ENCODE data around the gene UCP2.

Gene UCP2

DNA sequence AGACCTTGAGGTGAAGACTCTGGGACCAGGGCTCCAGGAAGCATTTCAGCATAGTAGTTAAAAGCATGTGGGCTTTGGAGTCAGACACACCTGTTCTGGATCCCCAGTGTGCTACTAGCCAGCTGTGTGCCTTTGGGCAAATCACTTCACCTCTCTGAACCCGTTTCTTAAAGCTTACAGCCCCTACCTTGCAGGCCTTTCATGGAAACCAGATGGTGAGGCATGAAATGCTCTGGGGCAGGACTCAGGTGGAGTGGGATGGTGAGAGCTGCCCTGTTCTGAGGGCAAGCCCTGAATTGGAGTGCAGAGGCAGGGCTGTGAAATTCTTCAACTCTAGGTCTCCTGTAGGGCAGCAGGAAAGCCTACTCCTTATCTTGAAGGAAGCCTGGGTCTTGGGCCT is 10.5 kb downstream of the UCP2 start:
- no peak for DNase-seq (ENCODE audit: low read depth in 2 of 2)

DNA sequence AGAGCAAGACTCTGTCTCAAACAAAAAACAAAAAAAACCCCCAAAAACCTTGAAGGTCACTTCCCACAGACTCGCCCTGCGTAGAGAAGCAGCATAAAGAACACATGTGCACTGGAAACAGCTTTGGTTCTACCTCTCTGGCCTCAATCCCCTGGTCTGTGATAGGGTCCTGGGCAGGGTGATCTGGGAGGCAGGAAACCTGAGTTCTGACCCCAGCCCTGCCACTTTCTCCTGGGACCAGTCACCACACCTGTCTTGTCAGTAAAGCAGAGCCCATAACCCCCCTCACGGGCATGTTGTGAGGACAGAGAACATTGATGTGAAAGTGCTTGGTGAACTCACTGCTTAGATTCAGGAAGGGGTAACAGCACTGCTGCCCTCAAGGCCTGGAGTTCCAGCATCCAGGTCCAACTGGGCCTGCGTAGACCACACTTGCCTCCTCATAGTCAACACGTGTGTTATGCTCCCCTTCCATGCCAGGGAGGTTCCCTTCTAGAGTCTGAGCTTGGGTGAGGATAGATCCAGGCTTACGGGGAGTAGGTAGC is 11.4 kb downstream of the UCP2 start:
- no peak for DNase-seq (ENCODE audit: low read depth in 2 of 2)

DNA sequence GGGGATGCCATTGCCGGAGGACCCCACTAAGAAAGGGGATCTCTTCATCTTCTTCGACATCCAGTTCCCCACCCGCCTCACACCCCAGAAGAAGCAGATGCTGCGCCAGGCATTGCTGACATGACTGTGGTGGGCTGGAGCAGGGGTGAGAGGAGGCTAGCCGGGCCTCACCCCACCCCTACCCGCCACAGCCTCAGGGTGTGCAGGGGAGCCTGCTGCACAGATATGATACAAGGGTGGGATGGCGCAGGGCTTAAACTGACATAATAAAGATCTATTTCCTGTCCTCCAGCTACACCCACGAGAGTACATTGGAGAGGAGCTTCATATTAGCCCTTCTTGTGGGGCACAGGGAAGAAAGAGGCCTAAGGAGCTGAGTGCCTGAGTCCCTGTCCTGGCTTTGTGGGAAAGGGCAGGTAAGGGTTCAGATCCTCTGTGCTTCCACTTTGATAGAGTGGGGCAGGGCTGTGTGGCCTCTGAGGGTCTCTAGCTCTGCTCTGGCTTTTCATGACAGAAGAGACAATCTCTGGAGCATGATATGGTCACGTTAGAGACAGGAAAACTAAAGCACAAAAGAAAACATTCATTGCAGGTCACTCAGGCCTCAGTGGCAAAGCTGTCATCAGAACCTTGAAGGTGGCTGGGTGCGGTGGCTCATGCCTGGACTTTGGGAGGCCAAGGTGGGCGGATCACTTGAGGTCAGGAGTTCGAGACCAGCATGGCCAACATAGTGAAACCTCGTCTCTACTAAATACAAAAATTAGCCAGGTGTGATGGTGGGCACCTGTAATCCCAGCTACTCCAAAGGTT is 12.4 kb downstream of the UCP2 start:
- DNase-seq (ENCODE audit: low read depth in 2 of 2): no peak

DNA sequence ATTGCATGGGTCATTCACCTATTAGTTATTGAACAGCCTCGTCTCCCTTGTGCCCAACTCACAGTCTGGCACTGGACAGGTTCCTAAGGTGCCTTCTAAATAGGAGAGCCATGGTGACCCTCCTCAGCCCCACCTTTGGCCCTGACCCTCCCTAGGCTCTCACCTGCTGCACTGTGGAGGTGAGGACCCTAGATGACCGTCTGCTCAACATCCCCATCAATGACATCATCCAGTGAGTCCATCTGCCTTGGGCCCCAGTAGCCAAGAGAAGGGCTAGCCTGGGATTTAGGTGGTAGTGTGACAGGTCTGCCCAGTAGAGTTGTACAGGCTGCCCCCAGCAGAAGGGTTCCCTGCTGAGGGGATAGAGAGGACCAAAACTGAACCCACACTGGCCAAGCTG is 13.6 kb downstream of the UCP2 start:
- no peak for DNase-seq (ENCODE audit: low read depth in 2 of 2)

DNA sequence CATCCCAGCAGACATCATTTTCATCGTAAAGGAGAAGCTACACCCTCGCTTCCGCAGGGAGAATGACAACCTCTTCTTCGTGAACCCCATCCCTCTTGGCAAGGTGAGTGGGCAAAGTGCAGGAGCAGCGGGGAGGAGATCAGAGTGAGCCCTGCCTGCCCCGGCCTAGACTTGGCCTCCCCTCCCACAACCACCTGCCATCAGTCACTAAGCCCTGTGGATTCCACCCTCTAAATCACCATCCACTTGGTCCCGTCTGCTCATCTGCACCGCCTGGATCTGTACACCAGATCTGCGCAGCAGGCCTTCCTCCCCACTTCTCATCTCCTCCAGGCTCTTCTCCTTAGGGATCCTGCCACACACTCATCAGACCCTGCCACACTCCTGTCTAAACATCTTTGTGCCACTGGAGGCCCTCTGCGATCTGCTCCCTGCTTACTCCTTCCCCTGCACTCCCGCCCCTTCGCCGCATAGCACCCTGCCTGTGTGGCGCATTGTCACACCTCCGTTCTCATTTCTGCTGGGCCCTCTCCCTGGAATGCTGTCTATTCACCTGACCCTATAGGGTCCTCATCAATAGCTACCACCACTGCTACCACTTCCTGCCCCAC is 14.2 kb downstream of the UCP2 start:
- no peak for DNase-seq (ENCODE audit: low read depth in 2 of 2)

DNA sequence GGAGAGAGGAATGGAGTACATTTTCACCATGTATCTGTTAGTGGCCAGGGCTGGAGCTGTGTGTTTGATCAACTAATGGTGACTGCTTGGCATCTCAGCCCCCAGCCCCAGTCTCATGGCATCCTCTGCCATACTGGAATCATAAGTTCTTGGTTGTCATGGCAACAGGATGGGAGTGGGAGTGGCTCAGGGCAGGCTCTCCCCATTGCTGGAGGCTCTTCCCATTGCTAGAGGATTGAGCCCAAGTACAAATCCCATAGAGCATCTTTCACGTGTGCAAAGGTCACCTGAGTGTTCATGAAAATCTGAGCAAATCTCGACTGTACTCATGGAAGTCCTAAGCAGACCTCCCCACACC is 16.9 kb downstream of the UCP2 start:
- DNase-seq (ENCODE audit: low read depth in 2 of 2): no peak

DNA sequence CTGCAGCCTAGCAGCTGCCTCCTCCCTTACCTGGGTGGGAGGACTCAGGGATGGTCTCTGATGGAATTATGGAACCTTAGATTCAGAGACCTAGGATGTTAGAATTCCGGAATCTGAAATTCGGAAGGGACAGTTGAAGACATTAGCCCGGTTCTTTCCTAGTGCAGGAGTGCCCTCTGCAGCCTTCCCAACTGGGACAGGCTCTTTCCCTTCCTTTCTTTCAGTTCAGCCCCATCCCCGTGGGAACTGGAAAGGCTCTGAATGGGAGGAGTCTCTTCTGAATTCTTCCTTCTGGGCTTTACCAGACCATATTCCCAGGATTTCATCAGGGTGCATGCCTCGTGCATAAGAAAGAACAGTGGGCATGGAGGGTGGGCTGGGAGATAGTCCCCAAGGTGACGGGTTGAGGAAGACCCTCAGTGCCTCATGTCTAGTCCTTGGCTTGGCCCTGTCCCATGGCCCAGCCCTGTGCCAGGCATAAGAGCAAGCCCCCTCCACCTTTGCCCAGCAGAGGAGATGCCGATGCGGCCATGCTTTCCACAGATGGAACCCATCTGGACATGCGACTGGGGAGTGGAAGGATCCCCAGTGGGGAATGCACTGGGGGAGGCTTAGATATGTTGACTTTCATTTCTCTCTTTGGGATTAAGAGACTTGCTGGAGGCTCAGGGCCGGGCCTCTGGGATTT is 17.4 kb downstream of the UCP2 start:
- no peak for DNase-seq (ENCODE audit: low read depth in 2 of 2)

DNA sequence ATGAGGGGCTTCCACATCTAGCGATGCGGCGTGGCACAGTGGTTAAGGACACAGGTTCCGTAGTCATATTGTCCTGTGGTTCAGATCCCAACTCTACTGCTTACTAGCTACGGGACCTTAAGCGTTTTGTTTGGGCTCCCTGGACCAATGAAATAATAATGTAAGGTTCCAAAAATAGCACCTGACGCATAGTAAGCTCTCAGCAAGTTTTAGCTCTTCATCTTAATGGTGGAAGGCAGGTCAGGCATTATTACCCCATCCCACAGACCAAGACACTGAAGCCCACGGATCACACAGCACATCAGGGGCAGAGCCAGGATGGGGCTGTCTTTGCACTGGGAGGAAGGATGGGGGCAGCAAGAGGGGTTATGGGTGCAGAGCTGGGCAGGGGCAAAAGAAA is 18.8 kb downstream of the UCP2 start:
- DNase-seq (ENCODE audit: low read depth in 2 of 2): no peak

DNA sequence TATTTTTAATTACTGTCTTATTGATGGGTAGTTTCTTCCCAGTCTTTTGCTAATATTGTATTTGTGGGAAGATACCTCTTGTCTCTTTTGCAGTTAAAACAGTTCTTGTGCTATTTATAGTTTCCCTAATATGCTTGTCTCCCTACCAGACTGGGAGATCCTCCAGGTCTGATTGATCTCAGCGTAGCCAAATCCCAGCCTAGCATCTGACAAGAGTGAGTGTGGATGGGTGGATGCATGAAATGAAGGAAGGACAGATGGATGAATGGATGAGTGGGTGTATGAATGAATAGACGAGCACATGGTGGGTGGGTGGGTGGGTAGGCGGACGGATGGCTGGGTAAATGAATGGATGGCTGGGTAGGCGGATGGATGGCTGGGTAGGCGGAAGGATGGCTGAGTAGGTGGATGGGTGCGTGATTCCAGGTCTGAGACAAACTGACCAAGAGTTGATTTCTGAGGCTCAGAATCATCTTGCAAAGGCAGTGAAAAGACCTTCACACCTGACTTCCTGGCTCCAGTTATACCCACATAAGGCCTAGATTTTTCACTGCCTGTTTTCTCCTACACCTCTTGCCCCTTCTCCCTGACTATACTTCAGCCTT is 20.4 kb downstream of the UCP2 start:
- DNase-seq (ENCODE audit: low read depth in 2 of 2): no peak

DNA sequence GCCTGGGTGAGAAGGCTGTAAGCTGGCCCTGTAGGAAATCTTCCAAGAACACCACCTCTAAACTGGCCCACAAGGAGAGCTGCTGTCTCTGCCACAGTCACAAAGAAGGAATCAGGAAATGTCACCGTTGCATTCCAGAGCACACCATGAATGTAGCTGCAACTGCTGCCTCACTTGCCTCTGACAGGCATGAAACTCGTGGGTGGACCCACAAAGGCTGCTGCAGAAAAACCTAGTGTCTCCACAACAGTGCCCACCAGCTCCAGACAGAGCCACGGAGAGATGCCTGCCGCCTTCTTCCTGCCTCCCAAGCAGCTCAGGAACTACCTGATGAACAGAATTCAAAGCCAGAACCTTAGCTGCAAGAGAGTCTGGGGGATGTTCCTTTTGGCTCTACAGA is 21.3 kb downstream of the UCP2 start:
- DNase-seq (ENCODE audit: low read depth in 2 of 2): no peak

DNA sequence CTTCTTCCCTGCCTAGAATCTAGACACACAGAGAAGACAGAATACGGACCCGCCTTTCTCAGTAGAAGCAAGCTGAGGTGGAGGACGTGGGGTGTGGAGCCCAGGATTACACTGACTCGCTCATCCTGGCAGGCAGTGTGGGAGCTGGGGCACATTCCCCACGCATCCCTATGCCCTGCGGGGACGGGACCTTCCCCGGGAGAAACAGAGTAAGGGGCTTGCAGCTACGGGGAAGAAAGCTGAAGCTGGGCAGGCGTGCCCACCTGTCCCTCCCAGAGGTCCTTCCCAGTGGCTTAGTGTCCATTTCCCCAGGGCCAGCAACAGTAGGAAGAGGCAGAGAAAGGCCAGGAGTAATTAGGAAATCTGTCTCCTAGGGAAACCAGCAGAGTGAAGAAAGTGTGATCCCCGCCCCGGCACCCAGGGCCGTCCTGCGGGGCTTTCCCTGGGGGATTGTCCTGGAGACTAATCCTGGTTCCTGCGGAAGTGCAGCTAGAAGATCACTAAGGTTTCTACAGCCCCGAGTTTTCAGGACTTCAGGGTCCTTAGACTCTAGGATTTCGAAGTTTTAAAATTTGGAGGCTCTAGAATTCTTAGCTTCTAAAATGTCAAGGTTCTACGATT is 24.0 kb downstream of the UCP2 start:
- no peak for DNase-seq (ENCODE audit: low read depth in 2 of 2)

DNA sequence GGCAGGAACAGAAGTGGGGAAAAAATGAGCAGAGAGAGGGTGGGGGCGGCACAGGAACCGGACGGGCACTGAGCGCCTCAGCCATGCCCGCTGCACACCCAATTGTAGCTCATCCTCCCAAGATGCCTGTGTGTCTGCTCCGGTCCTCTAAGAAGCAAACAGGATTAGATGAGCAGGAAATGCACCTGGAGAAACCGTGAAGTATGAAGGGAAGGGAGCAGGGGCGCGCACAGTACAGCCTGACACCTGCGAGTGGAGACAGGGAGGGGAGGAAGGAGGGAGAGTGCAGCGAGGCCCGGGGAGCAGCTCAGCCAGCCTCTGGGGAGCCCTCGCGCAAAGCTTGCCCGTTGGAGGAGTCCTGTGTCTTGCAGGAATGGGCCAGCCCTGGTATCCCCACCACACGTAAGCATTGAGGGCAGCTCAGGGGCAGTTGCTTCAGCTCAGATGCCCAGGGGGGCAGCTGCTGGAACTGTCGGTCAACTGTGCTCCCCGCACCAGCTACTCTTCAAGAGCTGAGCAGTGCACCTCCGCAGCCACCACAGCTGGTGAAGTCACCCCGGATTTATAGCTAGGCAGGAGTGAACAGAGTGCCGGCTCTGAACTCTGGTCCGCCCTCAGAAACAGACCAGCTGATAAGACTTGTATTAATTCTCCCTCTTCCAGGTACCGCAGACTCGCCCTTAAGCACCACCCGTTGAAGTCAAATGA is 24.8 kb downstream of the UCP2 start:
- DNase-seq (ENCODE audit: low read depth in 2 of 2): no peak

DNA sequence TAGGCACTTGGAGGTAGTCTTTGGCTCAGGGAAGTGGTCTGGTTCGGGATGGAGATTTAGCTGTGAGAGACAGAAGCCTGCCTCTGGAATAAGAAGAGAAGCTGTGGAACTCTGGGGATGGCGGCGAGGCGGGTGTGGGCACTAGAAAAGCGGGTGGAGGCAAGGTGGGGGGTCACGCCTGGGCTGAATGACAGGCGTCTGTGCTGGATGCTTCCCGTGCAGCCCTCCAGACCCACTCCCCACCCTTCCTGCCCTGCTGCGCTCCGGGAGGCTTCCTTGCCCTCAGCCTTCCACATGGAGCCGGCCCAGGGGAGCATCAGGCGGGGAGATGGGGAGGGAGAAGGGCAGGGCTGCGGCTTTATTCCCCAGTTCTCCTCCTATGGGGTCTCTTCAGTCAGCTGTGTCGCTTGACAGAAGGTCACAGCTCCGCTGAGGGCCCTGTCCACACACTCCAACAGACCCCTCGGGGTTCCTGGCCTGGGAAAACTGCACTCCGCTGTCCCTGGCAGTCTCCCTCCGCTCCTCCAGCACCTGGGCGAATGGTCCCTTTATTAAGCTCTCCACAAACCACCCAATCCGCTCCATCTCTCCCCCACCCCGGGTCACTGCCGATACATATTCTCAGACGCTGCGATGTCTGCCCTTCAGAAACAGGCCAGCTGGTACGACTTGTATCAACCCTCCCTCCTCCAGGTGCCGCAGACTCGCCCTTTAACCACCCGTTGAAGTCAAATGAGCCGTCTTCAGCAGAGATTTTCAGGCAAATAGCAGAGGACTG is 25.6 kb downstream of the UCP2 start:
- no peak for DNase-seq (ENCODE audit: low read depth in 2 of 2)

DNA sequence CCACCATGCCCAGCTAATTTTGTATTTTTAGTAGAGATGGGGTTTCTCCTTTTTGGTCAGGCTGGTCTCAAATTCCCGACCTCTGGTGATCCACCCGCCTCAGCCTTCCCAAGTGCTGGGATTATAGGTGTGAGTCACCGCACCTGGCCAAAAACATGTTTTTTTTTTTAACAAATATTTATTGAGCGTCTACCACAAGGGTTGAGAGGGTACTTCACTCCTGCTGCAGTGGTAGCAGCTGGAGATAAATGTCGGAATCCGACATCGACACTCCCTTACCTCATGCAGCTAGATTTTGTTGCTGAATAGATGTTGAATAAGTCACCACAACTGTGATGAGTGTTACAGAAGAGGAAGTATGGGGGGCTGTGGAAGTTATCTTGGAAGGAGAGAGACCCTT is 30.8 kb downstream of the UCP2 start:
- DNase-seq (ENCODE audit: low read depth in 2 of 2): no peak

DNA sequence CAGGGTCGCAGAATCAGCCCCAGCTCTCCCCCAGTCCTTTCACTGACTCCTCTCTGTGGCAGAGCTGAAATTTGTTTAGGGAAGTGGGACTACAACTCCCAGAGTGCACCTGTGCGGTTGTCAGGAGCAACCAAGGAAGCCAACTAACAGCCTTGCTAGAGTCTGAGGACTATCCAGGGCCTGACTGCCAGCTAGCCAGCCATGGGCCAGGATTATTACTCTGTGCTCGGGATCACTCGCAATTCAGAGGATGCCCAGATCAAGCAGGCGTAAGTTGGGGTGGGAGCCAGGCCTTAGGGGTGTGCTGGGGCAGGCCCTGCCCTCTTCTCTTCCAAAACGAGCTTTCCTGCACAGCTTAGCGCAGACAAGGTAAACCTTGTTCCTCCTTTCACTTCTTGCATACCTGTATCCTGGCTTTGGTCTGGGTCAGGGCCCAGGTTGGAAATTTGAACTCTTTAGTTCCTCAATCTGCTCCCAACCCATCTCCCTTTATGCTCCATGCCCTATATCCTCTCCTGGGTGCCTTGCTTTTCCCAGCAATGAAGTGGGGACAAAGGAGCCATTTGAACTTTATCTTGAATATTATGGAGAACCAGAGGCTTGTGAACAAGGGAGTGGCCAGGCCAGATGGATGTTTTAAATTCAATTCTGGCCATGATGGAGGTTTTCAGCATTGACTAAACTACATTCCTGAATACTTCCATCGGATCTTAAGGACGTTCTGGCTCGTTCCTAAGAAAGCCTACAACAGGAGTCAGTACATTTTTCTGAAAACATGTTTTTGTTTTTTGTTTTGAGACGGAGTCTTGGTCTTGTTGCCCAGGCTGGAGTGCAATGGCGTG is 31.6 kb downstream of the UCP2 start, which contains the start of gene DNAJB13:
DNAJB13 (plus strand) TSS at position 158 of the 842 bp plus-strand sequence; CDS start at position 202, 44 bp downstream.
- no peak for DNase-seq (ENCODE audit: low read depth in 2 of 2)

DNA sequence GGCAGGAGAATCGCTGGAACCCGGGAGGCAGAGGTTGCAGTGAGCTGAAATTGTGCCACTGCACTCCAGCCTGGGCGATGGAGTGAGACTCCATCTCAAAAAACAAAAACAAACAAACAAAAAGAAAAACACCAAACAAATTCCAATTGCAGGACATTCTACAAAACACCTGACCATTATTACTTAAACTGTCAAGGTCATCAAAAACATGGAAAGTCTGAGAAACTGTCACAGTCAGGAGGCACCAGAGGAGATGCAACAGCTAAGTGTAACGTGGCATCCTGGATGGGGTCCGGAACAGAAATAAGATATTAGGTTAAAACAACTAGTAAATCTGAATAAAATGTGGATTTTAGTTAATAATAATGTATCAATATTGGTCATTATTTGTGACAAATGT is 32.7 kb downstream of the UCP2 start:
- DNase-seq (ENCODE audit: low read depth in 2 of 2): no peak

DNA sequence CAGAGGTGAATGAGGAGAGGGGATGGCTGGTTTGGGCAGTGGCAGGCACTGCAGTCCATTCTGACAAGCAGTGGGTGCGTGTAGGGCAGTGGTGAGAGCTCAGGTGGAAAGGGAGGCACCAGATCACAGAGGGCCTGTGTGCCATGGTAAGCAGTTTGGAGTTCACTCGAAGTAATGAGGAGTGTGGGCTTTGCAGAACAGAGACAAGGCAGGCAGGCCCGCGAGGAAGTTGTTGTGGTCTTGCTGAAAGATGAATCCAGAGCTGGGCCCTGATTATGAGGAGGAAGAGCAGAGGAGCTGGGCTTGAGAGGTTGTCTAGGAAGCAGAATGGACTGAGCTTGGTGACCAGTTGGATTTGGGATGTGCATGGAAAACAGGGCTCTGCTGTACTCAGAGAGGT is 33.4 kb downstream of the UCP2 start:
- no peak for DNase-seq (ENCODE audit: low read depth in 2 of 2)

DNA sequence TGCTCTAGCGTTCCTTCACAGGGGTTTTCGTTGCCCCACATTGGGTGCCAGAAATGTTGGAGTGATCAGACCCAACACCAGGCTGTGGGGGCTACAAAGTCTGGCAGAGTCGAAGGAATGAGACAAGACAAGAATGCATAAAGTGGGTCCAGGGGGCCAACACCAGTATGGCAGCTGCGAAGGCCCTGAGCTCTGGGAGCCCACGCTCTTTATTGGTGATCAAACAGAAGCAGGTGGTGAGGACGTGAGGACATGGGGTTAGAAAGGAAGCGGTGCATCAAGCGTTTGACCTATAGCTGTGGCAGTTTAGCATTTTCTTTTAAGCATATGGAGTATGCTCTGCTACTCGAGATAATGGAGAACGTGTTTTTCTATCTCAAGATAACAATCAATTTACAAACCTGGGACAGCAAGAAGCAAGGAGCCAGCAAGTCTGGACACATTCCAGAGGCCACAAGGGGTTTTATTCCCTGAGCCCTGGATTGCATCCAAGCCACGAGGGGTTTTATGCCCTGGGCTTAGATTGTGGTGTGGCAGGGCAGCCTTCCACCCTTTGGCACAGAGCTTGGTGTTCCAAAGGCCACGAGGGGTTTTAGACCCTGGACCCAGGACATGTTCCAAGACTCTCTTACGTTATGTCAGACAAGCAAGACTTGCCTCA is 35.7 kb downstream of the UCP2 start:
- no peak for DNase-seq (ENCODE audit: low read depth in 2 of 2)

DNA sequence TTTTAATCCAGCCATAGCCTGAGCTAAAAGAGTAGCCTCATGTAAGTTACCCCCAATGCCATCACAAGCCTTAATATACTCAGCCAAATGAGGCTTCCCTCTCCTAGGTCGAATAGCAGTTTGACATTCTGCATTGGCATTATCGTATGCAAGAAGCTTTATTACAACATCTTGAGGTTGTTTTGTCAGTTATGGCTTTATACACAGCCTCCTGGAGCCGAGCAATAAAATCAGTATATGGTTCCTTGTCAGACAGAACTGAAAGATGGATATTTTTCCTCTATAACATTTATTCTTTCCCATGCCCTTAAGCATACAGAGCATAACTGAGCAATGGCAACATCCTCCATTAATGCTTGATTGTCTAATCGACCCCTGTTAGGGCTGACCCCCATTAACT is 37.2 kb downstream of the UCP2 start:
- no peak for DNase-seq (ENCODE audit: low read depth in 2 of 2)
